Endodermal cell (in vitro differentiated cells): Measurements from ENCODE around the gene PIK3C2B. TPM values are rescaled to one million over a fixed set of nuclear protein-coding genes. Genes with fewer than 3 reads are reported as not detected.

Source experiments
- DNase-seq: peaks from one replicate; pipeline ENCODE4 v3.0.0-alpha.2; 2017
- H3K27ac ChIP-seq: 2 replicates; pipeline ENCODE4 v1.5.1; 2013; ENCODE audit warnings: mild to moderate bottlenecking, low read depth, low read length, moderate library complexity
- H3K27me3 ChIP-seq: 2 replicates; pipeline ENCODE4 v1.6.1; 2013; ENCODE audit warnings: mild to moderate bottlenecking, low read length, moderate library complexity; ENCODE audit not compliant: insufficient read depth, control insufficient read depth, poor library complexity, severe bottlenecking
- H3K36me3 ChIP-seq: 2 replicates; pipeline ENCODE4 v1.7.0; 2013; ENCODE audit warnings: mild to moderate bottlenecking, low read length, moderate library complexity; ENCODE audit not compliant: control insufficient read depth, insufficient read depth
- H3K4me1 ChIP-seq: one replicate; pipeline ENCODE4 v1.7.0; 2013; ENCODE audit warnings: low read length; ENCODE audit not compliant: control insufficient read depth, insufficient read depth
- H3K4me3 ChIP-seq: 2 replicates; pipeline ENCODE4 v1.5.1; 2013; ENCODE audit warnings: mild to moderate bottlenecking, low read length, moderate library complexity
- H3K9ac ChIP-seq: 2 replicates; pipeline ENCODE4 v1.6.1; 2013; ENCODE audit warnings: mild to moderate bottlenecking, low read length, moderate library complexity; ENCODE audit not compliant: poor library complexity, severe bottlenecking; ENCODE audit errors: extremely low read depth
- H3K9me3 ChIP-seq: 2 replicates; pipeline ENCODE4 v1.6.1; 2013; ENCODE audit warnings: mild to moderate bottlenecking, low read length, moderate library complexity; ENCODE audit not compliant: control insufficient read depth
- H3K27ac Mint-ChIP-seq: 2 replicates; pipeline ENCODE4 v1.8.0; 2020; ENCODE audit warnings: mixed read lengths
- H3K27me3 Mint-ChIP-seq: 2 replicates; pipeline ENCODE4 v1.8.0; 2021; ENCODE audit warnings: mild to moderate bottlenecking, mixed read lengths; ENCODE audit not compliant: insufficient read depth
- H3K36me3 Mint-ChIP-seq: 2 replicates; pipeline ENCODE4 v1.8.0; 2020; ENCODE audit warnings: low read depth, mixed read lengths
- H3K4me1 Mint-ChIP-seq: 2 replicates; pipeline ENCODE4 v1.8.0; 2020; ENCODE audit warnings: mixed read lengths
- H3K4me3 Mint-ChIP-seq: 2 replicates; pipeline ENCODE4 v1.8.0; 2020; ENCODE audit warnings: mild to moderate bottlenecking, moderate library complexity, mixed read lengths
- H3K9me3 Mint-ChIP-seq: 2 replicates; pipeline ENCODE4 v1.8.0; 2020; ENCODE audit warnings: mild to moderate bottlenecking, mixed read lengths
- WGBS, 2 experiments: methylation state at CpG; one replicate each; pipeline versions ENCODE4 v1.1.5 to v1.1.7; 2013; ENCODE audit warnings: missing lambda C conversion rate in 2 of 2, mixed read lengths in 1 of 2; ENCODE audit not compliant: insufficient coverage in 1 of 2, insufficient read length in 1 of 2; 5-methylcytosine and 5-hydroxymethylcytosine counted together
- total RNA-seq, 2 donors: library from RNA; stranded (reverse); fragmentation: NEBNext Ultra II Directional in 1 of 2; extraction: Animal tissue kit (Norgen Biotek cat#: 25700) in 1 of 2; gene quantifications; 2 replicates in 1 of 2; 3 replicates in 1 of 2; pipeline ENCODE4 v1.2.1, GENCODE V29; 2021
- TF ChIP-seq, protein P1 (sequence below): fragments of 200-600 bp; sonication (generic); conservative IDR thresholded peaks from 2 replicates; pipeline ENCODE4 v1.5.0; 2021; ENCODE audit warnings: antibody characterized with exemption, mild to moderate bottlenecking

PIK3C2B gene
- total RNA-seq, 2 donors from 2014 or later, result 21.3 to 23.9 TPM

DNA sequence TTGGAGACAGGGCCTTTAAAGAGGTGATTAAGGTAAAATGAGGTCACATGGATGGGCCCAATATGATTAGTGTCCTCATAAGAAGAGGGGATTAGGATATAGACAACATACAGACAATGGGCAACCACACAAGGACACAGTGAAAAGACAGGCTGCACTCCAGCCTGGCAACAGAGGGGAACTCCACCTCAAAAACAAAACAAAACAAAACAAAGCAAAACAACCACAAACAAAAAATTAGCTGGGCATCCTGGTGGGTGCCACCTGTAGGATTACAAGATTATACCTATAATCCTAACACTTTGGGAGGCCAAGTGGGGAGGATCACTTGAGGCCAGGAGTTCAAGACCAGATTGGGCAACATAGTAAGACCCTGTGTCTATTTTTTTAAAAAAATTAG lies 16.8 kb upstream of the PIK3C2B start:
- H3K9me3 ChIP-seq, result no peaks in the 10 kb centered on the region
- H3K27ac Mint-ChIP-seq, result no peak overlapping the region
- TF ChIP-seq, protein P1, sequence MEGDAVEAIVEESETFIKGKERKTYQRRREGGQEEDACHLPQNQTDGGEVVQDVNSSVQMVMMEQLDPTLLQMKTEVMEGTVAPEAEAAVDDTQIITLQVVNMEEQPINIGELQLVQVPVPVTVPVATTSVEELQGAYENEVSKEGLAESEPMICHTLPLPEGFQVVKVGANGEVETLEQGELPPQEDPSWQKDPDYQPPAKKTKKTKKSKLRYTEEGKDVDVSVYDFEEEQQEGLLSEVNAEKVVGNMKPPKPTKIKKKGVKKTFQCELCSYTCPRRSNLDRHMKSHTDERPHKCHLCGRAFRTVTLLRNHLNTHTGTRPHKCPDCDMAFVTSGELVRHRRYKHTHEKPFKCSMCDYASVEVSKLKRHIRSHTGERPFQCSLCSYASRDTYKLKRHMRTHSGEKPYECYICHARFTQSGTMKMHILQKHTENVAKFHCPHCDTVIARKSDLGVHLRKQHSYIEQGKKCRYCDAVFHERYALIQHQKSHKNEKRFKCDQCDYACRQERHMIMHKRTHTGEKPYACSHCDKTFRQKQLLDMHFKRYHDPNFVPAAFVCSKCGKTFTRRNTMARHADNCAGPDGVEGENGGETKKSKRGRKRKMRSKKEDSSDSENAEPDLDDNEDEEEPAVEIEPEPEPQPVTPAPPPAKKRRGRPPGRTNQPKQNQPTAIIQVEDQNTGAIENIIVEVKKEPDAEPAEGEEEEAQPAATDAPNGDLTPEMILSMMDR, result no peak

DNA sequence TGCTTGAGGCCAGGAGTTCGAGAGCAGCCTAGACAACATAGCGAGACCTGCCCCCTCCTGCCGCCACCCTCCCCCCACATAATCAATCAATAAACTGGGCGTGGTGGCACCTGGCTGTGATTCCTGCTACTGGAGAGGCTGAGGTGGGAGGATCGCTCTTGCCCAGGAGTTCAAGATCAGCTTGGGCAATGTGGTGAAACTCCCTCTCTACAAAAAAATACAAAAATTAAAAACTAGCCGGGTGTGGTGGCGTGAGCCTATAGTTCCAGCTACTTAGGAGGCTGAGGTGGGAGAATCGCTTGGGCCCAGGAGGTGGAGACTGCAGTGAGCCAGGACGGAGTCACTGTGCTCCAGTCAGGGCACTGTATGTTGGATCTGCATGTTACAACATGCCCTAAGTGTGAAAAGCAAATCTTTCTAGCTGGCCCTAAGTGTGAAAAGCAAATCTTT lies 14.6 kb upstream of the PIK3C2B start:
- Histone ChIP-seq H3K27me3 (no peaks in the 10 kb centered on the region), H3K4me3 (no peak overlapping the region), H3K36me3 (no peaks in the 10 kb centered on the region), H3K27ac (no peak overlapping the region), H3K4me1 (no peaks in the 10 kb centered on the region), H3K9me3 (no peaks in the 10 kb centered on the region), H3K9ac (no peak overlapping the region)
- Mint-ChIP-seq H3K27me3 (no peaks in the 10 kb centered on the region), H3K4me3 (no peak overlapping the region), H3K9me3 (no peaks in the 10 kb centered on the region), H3K36me3 (no peaks in the 10 kb centered on the region), H3K27ac (no peak overlapping the region), H3K4me1 (no peaks in the 10 kb centered on the region)
- 87 to 88% methylated on average over 6 to 9 of the region's 9 CpGs for WGBS, 2 experiments
- TF ChIP-seq, protein P1, result no peak
- no peak for DNase-seq

More for the DNA sequence above, 16.8 kb upstream of the PIK3C2B start:
- H3K36me3 ChIP-seq, result no peaks in the 10 kb centered on the region
- H3K4me1 Mint-ChIP-seq, result no peaks in the 10 kb centered on the region
- H3K9me3 Mint-ChIP-seq, result no peaks in the 10 kb centered on the region
- no peaks in the 10 kb centered on the region for H3K27me3 ChIP-seq
- no peak overlapping the region for H3K27ac ChIP-seq
- H3K36me3 Mint-ChIP-seq, result no peaks in the 10 kb centered on the region
- H3K4me3 Mint-ChIP-seq, result no peak overlapping the region
- DNase-seq, result no peak
- H3K9ac ChIP-seq, result no peak overlapping the region
- no peaks in the 10 kb centered on the region for H3K4me1 ChIP-seq
- H3K4me3 ChIP-seq, result no peak overlapping the region
- H3K27me3 Mint-ChIP-seq, result no peaks in the 10 kb centered on the region

- H3K4me3 ChIP-seq, result peak overlapping the region; percentile 91
- H3K9me3 ChIP-seq, result no peaks in the 10 kb centered on the region
- peak overlapping the region; percentile 82 for H3K27ac Mint-ChIP-seq
- H3K27me3 ChIP-seq, result no peaks in the 10 kb centered on the region
- H3K4me3 Mint-ChIP-seq, result peak overlapping the region; percentile 87
- peak overlapping the region; percentile 71 for H3K9ac ChIP-seq
- 2% methylated on average over 17 to 22 of the region's 22 CpGs for WGBS, 2 experiments
- peaks cover 4% of the 10 kb centered on the region for H3K4me1 Mint-ChIP-seq
- peak overlapping the region; percentile 90 for H3K27ac ChIP-seq
- TF ChIP-seq, protein P1, result no peak
- peaks cover 2% of the 10 kb centered on the region for H3K4me1 ChIP-seq
- peak; percentile 92 for DNase-seq
- H3K9me3 Mint-ChIP-seq, result no peaks in the 10 kb centered on the region
- H3K36me3 ChIP-seq, result no peaks in the 10 kb centered on the region
- H3K27me3 Mint-ChIP-seq, result no peaks in the 10 kb centered on the region
- H3K36me3 Mint-ChIP-seq, result no peaks in the 10 kb centered on the region
These were observed 12.9 kb upstream of the PIK3C2B start for GRCh38 chr1:204507317-204508105.
